ENCODE data around the gene BCL3. TPM values are rescaled to one million over a fixed set of nuclear protein-coding genes. Genes with fewer than 3 reads are reported as not detected.

The BCL3 gene
- total RNA-seq, 4 donors from 2014 or later, result 7.2 to 15.7 (median 8.5) TPM

DNA sequence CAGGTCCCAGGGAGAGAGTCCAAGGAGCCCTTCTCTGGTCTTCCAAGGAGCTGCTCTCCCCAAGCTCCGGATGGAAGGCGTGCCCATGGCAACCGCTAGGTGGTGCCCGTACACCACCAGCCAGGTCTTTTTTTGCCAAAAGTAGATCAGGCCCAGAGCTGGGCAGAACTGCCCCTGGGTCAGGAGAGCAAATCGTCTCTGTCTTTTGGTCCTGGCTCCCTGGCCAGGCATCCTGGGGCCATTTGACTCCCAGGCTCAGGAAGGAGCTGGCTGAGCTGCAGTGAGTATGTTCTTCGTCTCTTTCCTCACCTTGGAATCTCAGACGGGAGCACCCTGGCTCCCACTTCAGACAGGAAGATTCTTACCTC, 24.6 kb upstream of the BCL3 start:
- Histone ChIP-seq H3K36me3 (no peaks in the 10 kb centered on the region), H3K4me1 (peaks cover 14 to 21% of the 10 kb centered on the region in 2 donors), H3K9me3 (no peaks in the 10 kb centered on the region), H3K27ac (peak overlapping the region; percentile 19 to 64 (median 38)), H3K4me3 (no peak overlapping the region), H3K27me3 (no peaks in the 10 kb centered on the region)
- DNase-seq, result peak; percentile 67 to 82
- in situ Hi-C loops (cut with MboI; ENCODE audit: low sequenced_read_pairs in 4 of 4), result loop anchor here (5.0 kb wide), 1 partner anchor 48 kb away; no protein-coding TSS in a partner anchor
- ATAC-seq, result peak; percentile 89 to 94
- TF ChIP-seq, protein P1, sequence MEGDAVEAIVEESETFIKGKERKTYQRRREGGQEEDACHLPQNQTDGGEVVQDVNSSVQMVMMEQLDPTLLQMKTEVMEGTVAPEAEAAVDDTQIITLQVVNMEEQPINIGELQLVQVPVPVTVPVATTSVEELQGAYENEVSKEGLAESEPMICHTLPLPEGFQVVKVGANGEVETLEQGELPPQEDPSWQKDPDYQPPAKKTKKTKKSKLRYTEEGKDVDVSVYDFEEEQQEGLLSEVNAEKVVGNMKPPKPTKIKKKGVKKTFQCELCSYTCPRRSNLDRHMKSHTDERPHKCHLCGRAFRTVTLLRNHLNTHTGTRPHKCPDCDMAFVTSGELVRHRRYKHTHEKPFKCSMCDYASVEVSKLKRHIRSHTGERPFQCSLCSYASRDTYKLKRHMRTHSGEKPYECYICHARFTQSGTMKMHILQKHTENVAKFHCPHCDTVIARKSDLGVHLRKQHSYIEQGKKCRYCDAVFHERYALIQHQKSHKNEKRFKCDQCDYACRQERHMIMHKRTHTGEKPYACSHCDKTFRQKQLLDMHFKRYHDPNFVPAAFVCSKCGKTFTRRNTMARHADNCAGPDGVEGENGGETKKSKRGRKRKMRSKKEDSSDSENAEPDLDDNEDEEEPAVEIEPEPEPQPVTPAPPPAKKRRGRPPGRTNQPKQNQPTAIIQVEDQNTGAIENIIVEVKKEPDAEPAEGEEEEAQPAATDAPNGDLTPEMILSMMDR (IDR thresholded peaks at IDR 0.05 in 4 of 5, conservative IDR thresholded peaks at IDR 0.05 in 1 of 5), result peak; percentile 97 to 100 (median 99)
- no peak for TF ChIP-seq POLR2A (IDR thresholded peaks at IDR 0.05)
- intact Hi-C loops (cut with DNase I; ENCODE audit: low total_unique reads), result loop anchor here (1.0 to 5.0 kb wide), 3 partner anchors 34 to 123 kb away; partner anchors contain the start of gene NECTIN2

DNA sequence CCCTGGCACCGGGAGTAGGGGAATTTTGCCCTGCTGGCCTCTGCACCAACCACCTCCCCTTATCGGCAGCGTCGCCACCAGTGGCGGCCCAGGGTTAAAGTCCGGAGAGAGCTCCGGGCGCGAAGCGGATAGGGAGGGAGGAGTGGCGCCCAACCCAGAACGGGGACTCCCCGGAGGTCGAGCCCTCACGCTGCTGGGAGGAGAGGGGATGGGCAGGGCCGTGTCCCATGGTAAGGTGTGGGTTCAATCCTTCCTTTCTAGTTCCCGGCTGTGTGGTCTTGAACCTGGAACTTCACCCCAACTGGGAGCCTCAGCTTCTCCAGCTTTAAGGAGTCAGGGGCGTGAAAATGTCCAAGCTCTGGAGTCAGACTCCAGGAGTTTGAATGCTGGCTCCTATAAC, 23.3 kb upstream of the BCL3 start:
- Histone ChIP-seq H3K4me3 (no peak overlapping the region), H3K27me3 (no peaks in the 10 kb centered on the region), H3K27ac (no peak overlapping the region), H3K4me1 (peaks cover 11 to 15% of the 10 kb centered on the region in 2 donors), H3K9me3 (no peaks in the 10 kb centered on the region), H3K36me3 (no peaks in the 10 kb centered on the region)
- TF ChIP-seq, protein P1 (IDR thresholded peaks at IDR 0.05 in 4 of 5, conservative IDR thresholded peaks at IDR 0.05 in 1 of 5), result no peak
- no peak for TF ChIP-seq POLR2A (IDR thresholded peaks at IDR 0.05)
- ATAC-seq, result no peak
- in situ Hi-C loops (cut with MboI; ENCODE audit: low sequenced_read_pairs in 4 of 4), result no loop called here
- intact Hi-C loops (cut with DNase I; ENCODE audit: low total_unique reads), result no loop called here
- DNase-seq, result no peak

DNA sequence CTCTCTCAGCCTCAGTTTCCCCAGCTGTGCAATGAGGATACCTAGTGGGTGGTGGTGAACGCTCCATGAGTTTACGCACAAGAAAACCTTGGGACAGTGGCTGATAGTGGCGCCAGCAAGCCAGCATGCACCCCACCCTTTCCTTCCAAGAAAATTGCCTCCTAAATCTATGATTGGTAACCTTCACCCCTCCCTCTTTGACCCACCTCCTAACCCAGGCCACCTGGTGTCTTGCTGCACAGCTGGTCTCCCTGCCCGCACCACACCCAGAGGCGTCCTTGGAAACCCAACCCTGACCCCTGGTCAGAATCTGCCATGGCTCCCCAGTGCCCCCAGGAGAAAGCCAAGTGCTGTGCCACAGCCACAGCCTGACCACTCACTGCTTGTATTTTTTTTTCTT, 22.8 kb upstream of the BCL3 start:
- no peaks in the 10 kb centered on the region for H3K9me3 ChIP-seq
- no peak overlapping the region for H3K4me3 ChIP-seq
- no peaks in the 10 kb centered on the region for H3K36me3 ChIP-seq
- in situ Hi-C loops (cut with MboI; ENCODE audit: low sequenced_read_pairs in 4 of 4), result no loop called here
- intact Hi-C loops (cut with DNase I; ENCODE audit: low total_unique reads), result no loop called here
- peaks cover 11 to 15% of the 10 kb centered on the region in 2 donors for H3K4me1 ChIP-seq
- H3K27me3 ChIP-seq, result no peaks in the 10 kb centered on the region
- no peak for DNase-seq
- TF ChIP-seq, protein P1 (IDR thresholded peaks at IDR 0.05 in 4 of 5, conservative IDR thresholded peaks at IDR 0.05 in 1 of 5), result no peak
- no peak for TF ChIP-seq POLR2A (IDR thresholded peaks at IDR 0.05)
- no peak for ATAC-seq
- H3K27ac ChIP-seq, result no peak overlapping the region

DNA sequence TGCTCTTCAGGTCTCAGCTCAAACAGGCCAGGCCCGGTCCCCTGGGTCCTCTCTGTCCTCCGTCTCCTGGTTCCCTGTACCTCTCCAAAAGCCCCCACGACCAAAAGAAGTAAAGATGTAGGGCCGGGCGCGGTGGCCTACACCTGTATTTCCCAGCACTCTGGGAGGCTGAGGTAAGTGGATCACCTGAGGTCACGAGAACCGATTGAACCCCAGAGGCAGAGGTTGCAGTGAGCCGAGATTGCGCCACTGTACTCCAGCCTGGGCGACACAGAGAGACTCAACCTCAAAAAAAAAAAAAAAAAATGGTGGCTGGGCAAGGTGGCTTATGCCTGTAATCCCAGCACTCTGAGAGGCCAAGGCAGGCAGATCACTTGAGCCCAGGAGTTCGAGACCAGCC, 22.0 kb upstream of the BCL3 start:
- intact Hi-C loops (cut with DNase I; ENCODE audit: low total_unique reads), result no loop called here
- no peaks in the 10 kb centered on the region for H3K36me3 ChIP-seq

More for the DNA sequence above, 22.0 kb upstream of the BCL3 start:
- H3K4me3 ChIP-seq, result no peak overlapping the region
- H3K4me1 ChIP-seq, result peaks cover 11 to 15% of the 10 kb centered on the region in 2 donors
- H3K27me3 ChIP-seq, result no peaks in the 10 kb centered on the region
- TF ChIP-seq, protein P1 (IDR thresholded peaks at IDR 0.05 in 4 of 5, conservative IDR thresholded peaks at IDR 0.05 in 1 of 5), result no peak
- TF ChIP-seq POLR2A (IDR thresholded peaks at IDR 0.05), result no peak
- DNase-seq (no peak), ATAC-seq (no peak)
- in situ Hi-C loops (cut with MboI; ENCODE audit: low sequenced_read_pairs in 4 of 4), result no loop called here
- H3K27ac ChIP-seq, result no peak overlapping the region
- H3K9me3 ChIP-seq, result no peaks in the 10 kb centered on the region
